GM12891 (cell line): ENCODE measurements around the gene PSPH. TPM values are rescaled to one million over a fixed set of nuclear protein-coding genes. Genes with fewer than 3 reads are reported as not detected.
"Not testable (repeated sequence)": the region's sequence is repeated elsewhere in the genome, so short reads cannot be mapped to it uniquely, and the experiment has no call there.

Experiments used
- DNase-seq: peaks from one replicate; pipeline ENCODE4 v3.0.0; 2011; ENCODE audit warnings: low spot score; ENCODE audit not compliant: insufficient read length
- FAIRE-seq: peaks from 2 replicates; lab custom pipeline; 2011; peaks lifted over from hg19 to GRCh38; lab: Jason Lieb, UNC
- PAX5 ChIP-seq: IDR thresholded peaks from 2 replicates; pipeline ENCODE4 v1.6.1; 2011; ENCODE audit warnings: low read length, moderate library complexity, mild to moderate bottlenecking; ENCODE audit not compliant: insufficient read depth, severe bottlenecking
- POLR2A ChIP-seq: IDR thresholded peaks from 2 replicates; pipeline ENCODE4 v1.6.1; 2011; ENCODE audit warnings: low read depth, low read length, control low read depth
- POLR2AphosphoS5 ChIP-seq: IDR thresholded peaks from 2 replicates; pipeline ENCODE4 v1.6.1; 2011; ENCODE audit warnings: low read depth, low read length, control low read depth
- POU2F2 ChIP-seq: IDR thresholded peaks from 2 replicates; pipeline ENCODE4 v1.6.1; 2011; ENCODE audit warnings: low read depth, mild to moderate bottlenecking, control low read depth, low read length, moderate library complexity
- SPI1 ChIP-seq: IDR thresholded peaks from 2 replicates; pipeline ENCODE4 v1.6.1; 2011; ENCODE audit warnings: low read depth, low read length, control low read depth
- TAF1 ChIP-seq: IDR thresholded peaks from 2 replicates; pipeline ENCODE4 v1.6.1; 2011; ENCODE audit warnings: low read depth, low read length, control low read depth
- polyA plus RNA-seq: library from polyadenylated mRNA; unstranded; fragments of >200 nt; gene quantifications from one replicate; pipeline ENCODE4 v1.2.1, GENCODE V29; 2012; ENCODE audit warnings: low read depth, missing spikeins, inconsistent platforms; ENCODE audit not compliant: missing spikeins

PSPH gene
- 11.8 TPM for polyA plus RNA-seq

GRCh38 chr7:56051339-56052191 lies at the start of gene PSPH, which contains the start of gene CCT6A:
PSPH (minus strand) TSS chr7:56051444; CDS start chr7:56021212, 30,232 bp downstream.
CCT6A (plus strand) TSS chr7:56051765; CDS start chr7:56051849, 84 bp downstream.
- DNase-seq (peak; percentile 85), FAIRE-seq (peak; percentile 93)
- TF ChIP-seq PAX5 (peak; percentile 42), POU2F2 (no peak), POLR2AphosphoS5 (peak; percentile 95), SPI1 (no peak), TAF1 (peak; percentile 39; the same call in 1 of the 2 replicates), POLR2A (peak; percentile 89)

GRCh38 chr7:56099653-56100052 lies 48.4 kb upstream of the PSPH start:
- TF ChIP-seq SPI1 (no peak), POU2F2 (no peak), TAF1 (no peak), PAX5 (no peak), POLR2A (no peak), POLR2AphosphoS5 (no peak)
- DNase-seq (no peak), FAIRE-seq (no peak)

GRCh38 chr7:56098187-56099008 lies 47.2 kb upstream of the PSPH start:
- TF ChIP-seq POLR2A: peak; percentile 53
- not testable (repeated sequence) for DNase-seq, FAIRE-seq

GRCh38 chr7:56097700-56098099 lies 46.5 kb upstream of the PSPH start:
- TF ChIP-seq POU2F2 (no peak), POLR2A (peak; percentile 26; the same call in 1 of the 2 replicates), SPI1 (no peak), PAX5 (no peak), POLR2AphosphoS5 (no peak; the same call in 1 of the 2 replicates), TAF1 (no peak)
- no peak for FAIRE-seq
- DNase-seq: no peak

- TF ChIP-seq POU2F2 (no peak), PAX5 (no peak), POLR2A (no peak), SPI1 (no peak)
- no peak for FAIRE-seq
- DNase-seq: no peak
Measured at GRCh38 chr7:56092789-56093531, 41.7 kb upstream of the PSPH start, which contains the start of gene PHKG1. PHKG1 (minus strand) TSS chr7:56092952; CDS start chr7:56088941, 4,011 bp downstream.

GRCh38 chr7:56092388-56092787 lies 41.1 kb upstream of the PSPH start:
- FAIRE-seq: not testable (repeated sequence)

GRCh38 chr7:56091591-56091990 lies 40.3 kb upstream of the PSPH start:
- DNase-seq (no peak), FAIRE-seq (no peak)
- TF ChIP-seq POLR2AphosphoS5 (no peak), POU2F2 (no peak)

More at GRCh38 chr7:56092388-56092787, 41.1 kb upstream of the PSPH start:
- DNase-seq: not testable (repeated sequence)

GRCh38 chr7:56087445-56087844 lies 36.2 kb upstream of the PSPH start:
- DNase-seq (no peak), FAIRE-seq (no peak)
- TF ChIP-seq TAF1 (no peak), POLR2A (no peak), POU2F2 (no peak), SPI1 (no peak), PAX5 (no peak), POLR2AphosphoS5 (no peak)

GRCh38 chr7:56086761-56087160 lies 35.5 kb upstream of the PSPH start:
- DNase-seq: no peak
- no peak for FAIRE-seq
- TF ChIP-seq SPI1: no peak
- no peak for TF ChIP-seq TAF1
- TF ChIP-seq PAX5: no peak
- no peak for TF ChIP-seq POLR2AphosphoS5
- no peak for TF ChIP-seq POLR2A
- no peak for TF ChIP-seq POU2F2
